ENCODE data around the gene HJV.

DNA sequence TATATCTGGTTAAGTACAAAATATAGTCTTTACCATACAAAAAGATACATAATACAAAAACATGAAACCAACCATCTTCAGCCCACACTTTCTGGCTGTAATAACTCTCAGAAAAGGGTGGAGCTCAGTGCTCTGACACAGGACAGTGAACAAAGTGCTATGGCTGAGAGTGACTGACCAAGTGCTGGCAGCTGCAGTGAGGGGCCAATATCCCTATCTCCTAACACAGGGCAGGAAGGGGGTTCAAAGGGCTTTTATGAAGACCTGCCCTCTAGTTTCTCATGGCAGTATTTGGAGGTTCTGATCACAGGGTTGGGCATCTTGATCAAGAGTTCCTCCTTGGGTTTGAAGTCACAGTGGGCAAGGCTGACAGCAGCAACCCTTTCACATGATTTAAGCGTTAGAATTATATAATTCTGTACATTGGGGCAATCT lies 29.0 kb downstream of the HJV start:
- TF ChIP-seq, protein P1, sequence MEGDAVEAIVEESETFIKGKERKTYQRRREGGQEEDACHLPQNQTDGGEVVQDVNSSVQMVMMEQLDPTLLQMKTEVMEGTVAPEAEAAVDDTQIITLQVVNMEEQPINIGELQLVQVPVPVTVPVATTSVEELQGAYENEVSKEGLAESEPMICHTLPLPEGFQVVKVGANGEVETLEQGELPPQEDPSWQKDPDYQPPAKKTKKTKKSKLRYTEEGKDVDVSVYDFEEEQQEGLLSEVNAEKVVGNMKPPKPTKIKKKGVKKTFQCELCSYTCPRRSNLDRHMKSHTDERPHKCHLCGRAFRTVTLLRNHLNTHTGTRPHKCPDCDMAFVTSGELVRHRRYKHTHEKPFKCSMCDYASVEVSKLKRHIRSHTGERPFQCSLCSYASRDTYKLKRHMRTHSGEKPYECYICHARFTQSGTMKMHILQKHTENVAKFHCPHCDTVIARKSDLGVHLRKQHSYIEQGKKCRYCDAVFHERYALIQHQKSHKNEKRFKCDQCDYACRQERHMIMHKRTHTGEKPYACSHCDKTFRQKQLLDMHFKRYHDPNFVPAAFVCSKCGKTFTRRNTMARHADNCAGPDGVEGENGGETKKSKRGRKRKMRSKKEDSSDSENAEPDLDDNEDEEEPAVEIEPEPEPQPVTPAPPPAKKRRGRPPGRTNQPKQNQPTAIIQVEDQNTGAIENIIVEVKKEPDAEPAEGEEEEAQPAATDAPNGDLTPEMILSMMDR (IDR thresholded peaks at IDR 0.05; ENCODE audit: poor library complexity): no peak
- no peak for TF ChIP-seq EZH2 (IDR thresholded peaks at IDR 0.05; ENCODE audit: borderline replicate concordance)

Measured in hepatocyte (in vitro differentiated cells).